Right hindlimb (tissue), 1 donor: ENCODE results near the gene SPEF2.
"Not testable (repeated sequence)": the region's sequence is repeated elsewhere in the genome, so short reads cannot be mapped to it uniquely, and the experiment has no call there.

Experiments
- DNase-seq: peaks from one replicate; pipeline ENCODE4 v3.0.0-alpha.2; 2018

The SPEF2 gene

GRCh38 chr5:35656721-35657120 is 39.1 kb downstream of the SPEF2 start:
- DNase-seq, result no peak

- DNase-seq, result no peak
These were observed 40.2 kb downstream of the SPEF2 start for GRCh38 chr5:35657877-35658276.

DNA sequence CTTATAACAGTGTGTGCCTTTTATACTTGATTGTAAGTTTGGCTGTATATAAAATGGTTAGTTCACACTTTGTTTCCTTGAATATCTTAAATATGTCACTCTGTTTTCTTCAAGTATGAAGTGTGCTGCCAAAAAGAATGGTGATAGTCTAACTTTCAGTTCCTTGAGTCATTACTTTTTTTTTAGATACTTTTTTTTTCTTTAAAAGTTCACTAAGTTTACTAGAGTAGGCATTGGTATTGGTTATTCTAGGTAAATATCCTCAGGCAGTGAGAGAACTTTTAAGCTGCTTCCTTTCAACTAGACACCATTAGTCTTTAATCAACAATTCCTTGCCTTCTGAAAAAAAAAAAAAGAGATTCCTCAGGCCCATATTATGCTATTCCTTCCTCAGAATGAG is 41.9 kb downstream of the SPEF2 start:
- no peak for DNase-seq

GRCh38 chr5:35660451-35660850 is 42.8 kb downstream of the SPEF2 start:
- DNase-seq, result no peak

GRCh38 chr5:35664584-35664983 is 46.9 kb downstream of the SPEF2 start:
- DNase-seq, result no peak

DNA sequence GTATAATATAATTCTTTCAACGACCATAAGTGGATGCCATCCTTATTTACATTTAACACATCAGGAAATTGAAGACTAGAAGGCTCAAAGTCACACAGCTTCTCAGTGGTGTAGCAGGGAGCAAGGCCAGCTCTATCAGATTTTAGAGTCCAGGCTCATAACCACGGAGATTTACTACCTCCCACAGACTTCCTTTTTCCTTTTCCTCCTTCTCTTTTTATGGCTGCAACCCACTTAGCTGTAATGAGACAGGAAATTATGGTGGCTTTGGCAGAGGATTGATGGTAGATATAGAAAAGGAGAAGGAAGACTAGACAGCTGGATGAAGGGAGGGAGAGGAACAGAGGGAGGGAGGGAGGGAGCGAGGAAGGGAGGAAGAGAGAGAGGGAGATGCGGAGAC is 47.4 kb downstream of the SPEF2 start:
- no peak for DNase-seq

GRCh38 chr5:35668319-35668718 is 50.7 kb downstream of the SPEF2 start:
- no peak for DNase-seq

DNA sequence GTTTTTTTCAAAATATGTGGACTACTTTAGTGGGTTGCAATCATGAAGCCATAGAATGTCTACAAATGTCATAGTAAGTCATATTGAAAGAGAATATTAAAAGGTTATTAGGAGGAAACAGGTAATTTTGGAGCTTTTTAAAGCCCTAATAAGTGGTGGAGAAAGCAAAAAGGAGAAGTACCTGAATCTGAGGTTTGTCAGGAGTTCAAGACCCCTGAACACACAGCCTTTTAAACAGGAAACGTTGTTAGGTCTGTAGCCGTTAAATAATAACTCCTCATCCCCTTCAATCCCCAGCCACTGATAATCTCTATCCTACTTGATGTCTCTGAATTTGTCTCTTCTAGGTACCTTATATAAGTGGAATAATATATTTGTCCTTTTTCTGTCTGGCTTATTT is 51.1 kb downstream of the SPEF2 start:
- DNase-seq, result no peak

DNA sequence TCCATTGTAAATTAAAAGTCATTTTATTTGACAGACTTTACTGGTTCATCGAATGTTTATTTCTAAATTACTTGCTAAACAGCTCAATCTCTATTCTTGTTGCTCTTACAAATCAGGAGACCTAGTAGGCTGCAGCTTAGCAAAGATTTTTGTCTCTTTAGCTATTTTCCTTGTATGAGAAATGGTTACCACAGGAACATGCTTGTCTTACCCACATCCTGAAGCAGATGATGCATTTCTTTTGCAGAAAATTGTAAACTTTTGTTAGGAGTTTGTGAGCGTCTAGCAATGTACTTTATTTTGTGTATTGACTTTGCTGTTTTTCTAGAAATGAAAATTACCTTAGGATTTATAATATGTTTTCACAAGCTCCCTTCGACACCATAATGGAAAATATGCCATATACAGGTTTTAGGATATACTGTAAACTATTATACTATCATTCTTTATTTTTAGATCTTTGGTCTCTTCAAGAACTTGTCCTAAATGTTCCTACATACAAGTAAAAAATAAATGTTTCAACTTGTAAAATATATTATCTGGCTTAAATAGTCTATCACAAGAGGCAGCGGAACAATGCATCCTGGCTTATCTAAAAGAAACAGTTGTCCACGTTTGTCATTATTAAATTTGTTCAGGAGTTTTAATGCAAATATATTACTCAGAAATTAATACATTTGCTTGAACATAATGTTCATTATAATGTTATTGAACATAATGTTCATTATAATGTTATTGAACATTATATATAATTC is 54.1 kb downstream of the SPEF2 start:
- no peak for DNase-seq

DNA sequence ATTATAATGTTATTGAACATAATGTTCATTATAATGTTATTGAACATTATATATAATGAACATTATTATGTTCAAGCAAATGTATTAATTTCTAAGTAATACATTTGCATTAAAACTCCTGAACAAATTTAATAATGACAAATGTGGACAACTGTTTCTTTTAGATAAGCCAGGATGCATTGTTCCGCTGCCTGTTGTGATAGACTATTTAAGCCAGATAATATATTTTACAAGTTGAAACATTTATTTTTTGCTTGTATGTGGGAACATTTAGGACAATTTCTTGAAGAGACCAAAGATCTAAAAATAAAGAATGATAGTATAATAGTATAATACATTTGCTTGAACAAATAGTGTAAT is 54.6 kb downstream of the SPEF2 start:
- DNase-seq, result not testable (repeated sequence)

- peak; percentile 30 for DNase-seq
These were observed 55.3 kb downstream of the SPEF2 start for GRCh38 chr5:35672995-35673394.

DNA sequence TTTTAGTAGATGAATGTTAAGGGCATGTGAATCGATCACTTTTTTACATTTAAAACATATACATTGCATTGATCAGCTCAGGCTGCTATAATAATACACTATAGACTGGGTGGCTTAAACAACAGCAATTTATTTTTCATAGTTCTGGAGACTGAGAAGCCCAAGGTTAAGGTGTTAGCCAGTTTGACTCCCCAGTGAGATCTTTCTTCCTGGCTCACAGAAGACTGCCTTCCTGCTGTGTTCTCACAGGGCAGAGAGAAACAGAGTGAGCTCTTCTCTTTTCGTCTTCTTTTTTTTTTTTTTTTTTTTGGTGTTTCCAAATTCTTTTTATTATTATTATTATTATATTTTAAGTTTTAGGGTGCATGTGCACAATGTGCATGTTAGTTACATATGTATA is 56.4 kb downstream of the SPEF2 start:
- DNase-seq, result no peak

DNA sequence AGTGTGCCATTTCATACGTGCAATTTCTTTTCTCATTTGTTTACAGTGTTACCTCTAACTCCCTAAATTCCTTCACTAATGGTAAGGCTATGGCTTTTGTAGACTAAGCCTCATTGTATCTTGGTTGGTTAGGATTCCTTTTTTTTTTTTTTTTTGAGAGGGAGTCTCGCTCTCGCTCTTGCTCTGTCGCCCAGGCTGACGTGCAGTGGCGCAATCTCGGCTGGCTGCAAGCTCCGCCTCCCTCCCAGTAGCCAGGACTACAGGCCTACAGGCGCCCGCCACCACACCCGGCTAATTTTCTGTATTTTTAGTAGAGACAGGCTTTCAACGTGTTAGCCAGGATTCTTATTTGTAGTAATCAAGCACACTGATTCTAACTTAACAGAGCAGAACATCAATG is 57.7 kb downstream of the SPEF2 start:
- DNase-seq, result no peak

GRCh38 chr5:35677878-35678277 is 60.2 kb downstream of the SPEF2 start:
- DNase-seq, result no peak

DNA sequence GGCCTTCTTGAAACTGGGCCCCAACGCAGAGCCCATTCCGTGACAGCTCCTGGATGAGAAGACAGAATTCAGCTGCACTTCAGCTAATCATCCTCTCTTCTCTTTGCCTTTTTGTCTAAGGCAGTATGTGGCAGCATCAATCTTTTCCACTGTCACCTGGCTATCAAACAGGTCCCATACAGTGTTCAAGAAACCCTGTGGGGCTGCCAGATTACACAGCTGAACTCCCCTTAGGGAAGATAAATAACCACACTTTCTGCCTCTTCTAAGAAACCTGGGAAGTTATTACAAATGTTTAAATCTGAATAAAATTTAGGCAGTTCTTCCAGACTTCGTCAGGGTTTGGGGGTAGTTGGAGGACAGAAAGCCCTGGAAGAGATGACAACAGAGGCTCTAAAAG is 61.0 kb downstream of the SPEF2 start:
- no peak for DNase-seq

DNA sequence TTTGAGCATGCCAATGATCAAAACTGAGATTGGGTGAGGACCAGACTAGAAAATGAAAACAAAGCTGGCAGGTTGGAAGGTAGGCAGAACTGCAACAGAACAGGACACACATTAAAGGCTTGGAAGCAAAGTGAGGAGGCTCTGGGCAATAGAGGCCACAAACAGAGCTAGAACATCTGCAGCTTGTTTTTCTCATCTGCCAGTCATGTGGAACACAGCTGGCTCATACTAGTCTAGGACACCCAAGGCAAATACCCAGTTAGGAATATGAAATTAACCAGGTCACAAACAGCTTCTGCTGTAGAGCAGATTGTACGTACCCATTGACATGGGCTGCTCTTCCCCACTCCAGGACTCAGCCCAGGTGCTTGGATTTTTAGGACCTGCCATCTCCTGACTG is 61.7 kb downstream of the SPEF2 start:
- no peak for DNase-seq

- DNase-seq, result no peak
These were observed 64.2 kb downstream of the SPEF2 start for GRCh38 chr5:35681911-35682310.

DNA sequence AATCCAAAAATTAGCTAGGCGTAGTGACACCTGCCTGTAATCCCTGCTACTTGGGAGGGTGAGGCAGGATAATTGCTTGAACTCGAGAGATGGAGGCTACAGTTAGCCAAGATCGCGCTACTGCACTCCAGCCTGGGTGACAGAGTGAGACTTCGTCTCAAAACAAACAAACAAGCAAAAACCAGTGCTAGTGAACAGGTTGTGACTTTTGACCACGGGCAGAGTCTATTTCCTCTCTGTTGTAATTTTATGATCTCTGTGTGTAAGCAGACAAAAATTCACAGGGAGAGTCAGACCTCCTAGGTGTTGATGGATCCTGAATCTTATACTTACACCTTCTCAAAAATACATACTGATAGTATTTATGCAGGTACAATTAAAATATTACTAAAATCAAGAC is 65.8 kb downstream of the SPEF2 start:
- DNase-seq, result no peak

GRCh38 chr5:35685161-35685560 is 67.5 kb downstream of the SPEF2 start:
- no peak for DNase-seq

DNA sequence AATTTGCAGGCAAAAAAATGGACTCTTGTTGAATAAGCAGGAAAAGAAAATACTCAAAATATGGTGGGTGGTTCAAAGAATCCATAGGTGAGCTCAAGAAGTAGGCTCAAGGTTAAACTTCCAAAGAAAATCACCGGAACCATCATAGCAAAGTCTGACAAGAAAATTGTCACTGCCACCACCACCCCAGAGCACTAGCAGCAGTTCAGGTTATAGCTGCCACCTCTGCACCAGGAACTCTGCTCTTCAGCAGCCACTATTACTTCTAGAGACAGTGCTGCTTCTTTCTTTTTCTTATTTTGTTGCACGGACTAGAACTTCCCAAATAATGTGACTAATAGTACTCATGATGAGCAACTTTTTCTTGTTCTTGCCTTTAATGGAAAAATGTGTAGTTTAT is 70.3 kb downstream of the SPEF2 start:
- DNase-seq, result no peak

DNA sequence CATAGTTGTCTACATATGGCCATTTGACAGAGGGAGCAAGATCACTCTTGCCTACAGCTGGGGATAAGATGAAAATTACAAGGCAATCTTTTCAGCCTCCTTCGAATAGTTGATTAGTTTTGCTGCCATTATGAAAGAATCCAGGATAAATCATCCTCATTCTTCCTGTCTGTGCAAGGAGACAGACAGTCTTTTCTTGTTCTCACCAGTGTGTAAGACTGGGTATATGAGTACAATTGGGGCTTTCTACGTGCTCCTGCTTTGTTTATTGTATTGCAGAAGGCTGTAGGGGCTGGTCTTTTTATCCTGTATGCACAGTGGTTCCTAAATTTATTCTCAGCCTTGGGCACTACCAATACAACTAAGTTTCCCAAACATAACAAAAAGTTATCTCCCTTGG is 76.8 kb downstream of the SPEF2 start:
- no peak for DNase-seq

GRCh38 chr5:35698047-35698808 is 80.6 kb downstream of the SPEF2 start:
- no peak for DNase-seq

GRCh38 chr5:35707659-35708058 is 90.0 kb downstream of the SPEF2 start:
- no peak for DNase-seq

DNA sequence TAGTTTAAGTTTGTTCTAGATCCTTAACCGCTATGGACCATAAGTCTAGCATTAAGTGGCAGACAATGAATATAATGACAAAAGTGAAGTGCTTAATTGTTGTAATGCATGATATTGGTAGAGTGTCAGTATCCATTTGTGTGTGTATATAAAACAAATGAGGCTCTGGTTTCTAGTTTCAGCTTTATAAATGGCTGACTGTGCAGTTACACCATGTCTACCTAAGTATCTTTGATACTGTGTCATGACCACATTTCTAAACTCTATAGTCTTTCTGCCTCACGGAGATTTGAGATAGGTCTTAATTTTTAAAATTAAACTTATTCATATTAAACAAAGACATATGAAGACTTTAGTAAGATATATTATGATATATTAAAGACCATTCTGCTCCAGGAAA is 92.0 kb downstream of the SPEF2 start:
- DNase-seq, result no peak

DNA sequence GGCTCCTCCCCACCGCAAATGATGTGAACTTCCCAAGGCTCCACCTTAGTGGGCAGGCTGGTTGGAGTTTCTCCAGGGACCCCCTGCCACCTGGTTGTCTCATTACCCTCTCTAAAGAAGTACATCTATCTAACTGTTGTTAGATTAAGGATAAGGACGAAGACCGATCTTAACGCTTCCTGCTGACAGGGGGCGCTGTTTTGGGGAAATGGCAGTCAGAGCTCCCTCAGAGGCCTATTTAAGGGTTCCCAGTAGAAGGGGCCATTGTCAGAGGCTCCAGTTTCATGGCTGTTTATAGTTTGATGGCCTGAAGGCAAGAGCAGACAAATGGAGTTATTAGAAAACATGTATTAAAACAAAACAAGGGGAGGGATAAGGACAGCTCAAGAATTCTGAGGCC is 100.1 kb downstream of the SPEF2 start:
- no peak for DNase-seq
